ENCODE results near the gene UBE2D2.

DNA sequence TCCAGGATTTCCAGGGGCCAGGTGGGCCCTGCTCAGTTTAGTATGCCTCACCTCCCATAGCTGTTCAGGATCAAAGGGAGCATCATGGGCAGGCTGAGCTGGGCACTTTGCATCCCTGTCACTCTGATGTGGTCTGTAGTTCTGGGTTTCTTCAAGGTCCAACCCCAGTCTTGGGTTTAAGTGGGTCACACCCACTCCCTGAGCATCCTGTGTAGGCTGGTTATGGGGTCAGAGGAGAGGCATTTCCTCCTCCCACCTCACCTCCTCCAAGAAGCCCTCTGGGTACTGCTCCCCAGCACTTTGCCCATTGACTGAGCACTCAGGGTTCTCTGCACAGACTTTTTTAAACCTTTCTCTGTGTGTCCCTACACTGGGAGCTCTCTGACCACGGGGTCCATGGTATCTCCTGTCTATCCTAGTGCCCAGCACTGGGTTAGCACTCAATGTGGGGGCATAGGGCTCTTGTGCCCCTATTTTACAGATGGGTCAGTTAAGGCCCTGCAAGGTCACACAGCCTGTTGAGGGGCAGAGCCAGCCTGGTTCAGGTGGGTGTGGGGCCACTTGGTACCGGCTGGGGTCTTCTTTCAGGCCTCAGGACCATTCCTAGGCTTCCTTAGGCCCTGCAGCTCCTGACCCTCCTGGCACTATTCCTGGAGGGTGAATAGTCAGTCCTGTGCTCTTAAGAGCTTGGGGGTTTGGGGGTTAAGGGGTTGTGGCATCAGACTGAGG lies 106.0 kb downstream of the UBE2D2 start:
- TF ChIP-seq FOXP2 (optimal IDR thresholded peaks at IDR 0.05; ENCODE audit: control extremely low read depth, extremely low read length, insufficient read depth) (no peak), POLR2AphosphoS5 (IDR thresholded peaks at IDR 0.05; ENCODE audit: borderline replicate concordance, low read depth, low read length) (no peak)

Measured in SK-N-MC (cell line).